H1 (cell line): Measurements from ENCODE around the gene TIMMDC1.

Source experiments
- EP300 ChIP-seq, 2 experiments: IDR thresholded peaks; 1 replicate in 1 of 2; 2 replicates in 1 of 2; pipeline ENCODE4 v1.6.1; 2011 to 2012; ENCODE audit warnings: low read depth in 2 of 2, low read length in 2 of 2, mild to moderate bottlenecking in 2 of 2, borderline replicate concordance in 1 of 2, inconsistent platforms in 1 of 2, moderate library complexity in 1 of 2
- EZH2 ChIP-seq: fragments of 200-600 bp; sonication (generic); IDR thresholded peaks from 2 replicates; pipeline ENCODE4 v1.7.1; 2012; ENCODE audit warnings: low read depth, mild to moderate bottlenecking, moderate library complexity, low read length, inconsistent platforms; ENCODE audit not compliant: severe bottlenecking
- SUZ12 ChIP-seq: fragments of 200-600 bp; sonication (generic); IDR thresholded peaks from 2 replicates; pipeline ENCODE4 v1.6.1; 2012; ENCODE audit warnings: mild to moderate bottlenecking, inconsistent platforms, low read length, moderate library complexity, mixed read lengths

DNA sequence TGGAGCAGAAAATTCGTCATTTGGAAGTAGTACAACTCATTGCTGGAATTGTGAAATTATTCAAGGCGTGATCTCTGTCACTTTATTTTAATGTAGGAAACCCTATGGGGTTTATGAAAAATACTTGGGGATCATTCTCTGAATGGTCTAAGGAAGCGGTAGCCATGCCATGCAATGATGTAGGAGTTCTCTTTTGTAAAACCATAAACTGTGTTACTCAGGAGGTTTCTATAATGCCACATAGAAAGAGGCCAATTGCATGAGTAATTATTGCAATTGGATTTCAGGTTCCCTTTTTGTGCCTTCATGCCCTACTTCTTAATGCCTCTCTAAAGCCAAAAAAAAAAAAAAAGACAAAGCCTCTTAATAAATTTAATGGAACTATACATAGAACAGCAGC lies 5.5 kb upstream of the TIMMDC1 start:
- TF ChIP-seq SUZ12 = no peak
- no peak for TF ChIP-seq EP300 (IDR thresholded peaks at IDR 0.05; ENCODE audit: borderline replicate concordance in 1 of 2, low read depth in 2 of 2, low read length in 2 of 2)
- TF ChIP-seq EZH2 = no peak
